DMS79 (cell line): ENCODE measurements around the gene NEURL4.
"Not testable (repeated sequence)": the region's sequence is repeated elsewhere in the genome, so short reads cannot be mapped to it uniquely, and the experiment has no call there.

ENCODE experiments used
- DNase-seq: peaks from one replicate; lab custom pipeline; 2025; lab: John Stamatoyannopoulos, UW

Gene NEURL4

DNA sequence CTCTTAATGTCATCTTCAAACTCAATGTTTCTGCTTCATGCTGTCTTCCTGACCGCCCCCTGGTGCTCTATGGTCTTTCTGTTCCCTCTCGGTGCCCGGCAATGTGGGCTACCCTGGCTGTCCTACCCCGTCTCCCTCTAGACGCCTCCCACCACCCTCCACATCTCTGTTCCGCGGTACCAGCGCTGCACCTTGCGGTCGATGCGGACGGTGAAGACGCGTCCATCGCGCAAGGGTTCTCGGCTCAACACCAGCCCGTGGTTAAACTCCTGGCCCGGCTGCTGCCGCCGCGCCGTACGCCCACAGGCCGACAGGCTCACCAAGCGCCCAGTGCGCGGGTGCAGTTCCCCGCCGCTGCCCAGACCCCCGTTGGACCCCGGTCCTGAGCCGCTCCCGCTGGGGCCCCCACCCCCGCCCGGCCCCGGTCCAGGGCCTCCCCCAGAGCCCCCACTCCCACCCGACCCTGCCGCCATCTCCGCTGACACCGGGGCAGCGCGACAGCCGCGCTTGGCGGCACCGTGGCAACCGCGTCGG, at the start of gene NEURL4:
Gene NEURL4, minus strand, starts transcription at position 496 of the 534 bp plus-strand sequence. Its CDS starts 23 bp downstream, at position 473.
- peak; percentile 7 for DNase-seq

DNA sequence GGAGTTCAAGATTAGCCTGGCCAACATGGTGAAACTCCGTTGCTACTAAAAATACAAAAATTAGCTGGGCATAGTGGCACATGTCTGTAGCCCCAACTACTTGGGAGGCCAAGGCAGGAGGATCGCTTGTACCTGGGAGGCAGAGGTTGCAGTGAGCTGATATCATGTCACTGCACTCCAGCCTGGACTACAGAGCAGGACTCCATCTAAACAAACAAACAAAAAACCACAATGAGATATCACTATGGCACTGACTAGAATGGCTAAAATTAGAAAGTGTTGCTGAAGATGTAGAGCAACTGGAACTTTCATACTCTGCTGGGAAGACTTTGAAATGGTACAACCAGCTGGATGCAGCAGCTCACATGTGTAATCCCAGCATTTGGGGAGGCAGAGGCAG, 45.2 kb upstream of the NEURL4 start:
- no peak for DNase-seq

DNA sequence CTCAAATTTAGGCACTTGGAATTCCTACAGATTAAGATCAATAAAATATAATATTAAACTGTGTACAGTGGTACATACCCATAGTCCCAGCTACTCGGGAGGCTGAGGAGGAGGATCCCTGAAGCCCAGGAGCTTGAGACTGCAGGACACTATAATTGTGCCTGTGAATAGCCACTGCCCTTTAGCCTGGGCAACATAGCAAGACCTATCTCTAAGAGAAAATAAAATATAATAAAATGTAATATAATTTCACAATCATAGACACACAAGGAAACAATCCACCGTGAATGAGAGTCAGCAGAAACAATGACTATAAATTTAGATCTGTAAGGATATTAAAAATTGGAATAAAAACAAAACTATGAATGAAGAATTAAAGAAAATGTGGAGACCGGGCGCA, 41.7 kb upstream of the NEURL4 start:
- DNase-seq = no peak

DNA sequence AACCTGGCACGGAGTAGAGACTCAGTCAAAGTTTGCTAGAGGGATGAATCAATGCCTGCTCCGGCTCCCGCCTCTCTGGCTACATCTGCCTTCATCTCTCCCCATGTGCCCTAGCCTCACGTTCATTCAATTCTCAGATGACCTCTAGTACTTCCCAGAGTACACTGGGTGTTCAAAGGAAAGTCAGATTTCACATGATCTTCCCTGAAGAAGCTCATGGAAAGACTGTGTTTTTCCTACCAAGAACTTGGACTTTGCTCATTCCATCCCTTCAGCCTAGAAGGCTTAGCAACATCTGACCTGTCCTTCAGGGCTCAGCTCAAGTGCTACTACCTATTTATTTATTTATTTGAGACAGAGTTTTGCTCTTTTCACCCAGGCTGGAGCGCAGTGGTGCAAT, 40.7 kb upstream of the NEURL4 start:
- DNase-seq = no peak

DNA sequence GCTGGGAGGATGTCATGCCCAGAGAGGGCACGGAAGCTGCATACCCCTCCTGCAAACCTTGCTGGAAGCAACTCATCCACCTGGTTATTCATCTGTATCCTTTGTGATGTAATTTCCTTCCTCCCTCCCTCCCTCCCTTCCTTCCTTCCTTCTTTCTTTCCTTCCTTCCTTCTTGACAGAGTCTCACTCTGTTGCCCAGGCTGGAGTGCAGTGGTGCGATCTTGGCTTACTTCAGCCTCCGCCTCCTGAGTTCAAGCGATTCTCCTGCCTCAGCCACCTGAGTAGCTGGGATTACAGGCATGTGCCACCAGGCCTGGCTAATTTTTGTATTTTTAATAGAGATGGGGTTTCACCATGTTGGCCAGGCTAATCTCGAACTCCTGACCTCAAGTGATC, 39.5 kb upstream of the NEURL4 start:
- not testable (repeated sequence) for DNase-seq

DNA sequence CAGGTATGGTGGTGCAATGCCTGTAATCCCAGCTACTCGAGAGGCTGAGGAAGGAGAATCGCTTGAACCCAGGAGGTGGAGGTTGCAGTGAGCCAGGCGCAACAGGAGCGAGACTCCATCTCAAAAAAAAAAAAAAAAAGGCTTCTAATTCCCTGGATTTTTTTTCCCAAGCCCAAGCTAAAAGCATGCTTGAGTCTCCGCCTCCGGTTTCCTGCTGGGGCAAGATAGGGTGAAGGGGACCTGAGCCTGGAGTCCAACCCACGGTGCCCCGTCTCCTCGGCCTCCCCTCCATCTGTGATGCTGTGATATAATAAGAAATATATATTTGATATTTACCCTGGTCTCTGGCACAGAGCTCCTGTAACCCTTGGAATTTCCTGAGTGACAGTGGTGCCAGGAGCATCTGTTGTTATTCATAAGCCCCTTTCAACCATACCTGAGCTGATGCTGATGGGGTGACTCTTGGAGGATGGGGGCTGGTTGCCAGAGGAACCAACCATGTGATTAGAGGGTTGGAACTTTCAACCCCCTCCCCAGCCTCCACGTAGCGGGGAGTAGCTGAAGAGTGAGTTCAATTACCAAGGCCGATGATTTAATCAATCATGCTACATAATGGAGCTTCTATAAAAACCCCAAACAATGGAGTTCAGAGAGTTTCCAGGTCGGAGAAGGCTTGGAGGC, 38.9 kb upstream of the NEURL4 start:
- DNase-seq = no peak

DNA sequence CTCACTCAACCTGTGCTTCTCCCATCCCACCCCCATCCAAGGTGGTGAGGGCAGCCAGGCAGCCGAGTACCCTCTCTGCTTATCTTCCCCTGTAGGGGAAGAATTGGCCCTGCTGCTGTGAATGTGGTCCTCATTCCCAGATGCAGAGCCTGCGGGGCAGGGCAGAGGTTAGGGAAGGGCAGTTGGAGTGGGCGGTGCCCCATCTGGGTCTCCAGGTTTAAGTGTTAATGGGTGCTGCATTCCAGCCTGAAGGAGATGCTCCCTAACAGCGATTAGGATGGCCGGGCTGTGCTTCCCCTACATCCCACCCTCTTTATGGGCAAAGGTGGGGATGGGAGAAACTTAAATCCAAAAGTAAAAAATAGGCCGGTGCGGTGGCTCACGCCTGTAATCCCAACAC, 37.9 kb upstream of the NEURL4 start:
- DNase-seq = no peak

DNA sequence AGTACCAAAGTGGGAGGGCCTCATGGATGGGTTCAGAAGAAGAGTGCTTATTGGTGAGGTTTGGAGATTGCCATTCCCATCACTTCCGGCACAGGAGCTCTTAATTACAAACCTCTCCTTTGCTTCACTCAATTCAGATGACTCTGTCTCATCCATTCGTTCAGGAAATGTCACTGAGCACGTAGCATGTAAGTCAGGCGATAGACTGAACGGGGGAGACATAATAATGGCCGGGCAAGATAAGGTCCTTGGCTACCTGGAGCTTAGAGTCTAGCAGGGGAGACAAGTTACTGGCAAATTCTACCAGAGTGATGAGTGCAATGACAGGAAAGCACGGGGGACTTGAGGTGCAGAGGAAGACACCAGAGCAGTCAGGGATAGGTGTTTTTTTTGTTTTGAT, 36.8 kb upstream of the NEURL4 start:
- not testable (repeated sequence) for DNase-seq

DNA sequence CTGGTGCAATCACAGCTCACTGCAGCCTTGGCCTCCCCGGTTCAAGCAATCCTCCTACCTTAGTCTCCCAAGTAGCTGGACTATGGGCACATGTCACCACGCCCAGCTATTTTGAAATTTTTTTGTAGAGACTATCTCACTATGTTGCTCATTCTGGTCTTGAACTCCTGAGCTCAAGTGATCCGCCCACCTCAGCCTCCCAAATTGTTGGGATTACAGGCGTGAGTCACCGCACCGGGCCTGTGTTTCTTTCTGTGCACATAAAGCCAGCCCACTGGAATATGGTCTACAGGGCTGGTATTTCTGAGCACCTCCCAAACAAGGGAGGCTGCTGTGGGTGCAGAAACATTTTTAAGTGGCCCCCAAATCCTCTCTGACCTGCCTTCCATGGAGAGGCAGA, 34.2 kb upstream of the NEURL4 start:
- no peak for DNase-seq

DNA sequence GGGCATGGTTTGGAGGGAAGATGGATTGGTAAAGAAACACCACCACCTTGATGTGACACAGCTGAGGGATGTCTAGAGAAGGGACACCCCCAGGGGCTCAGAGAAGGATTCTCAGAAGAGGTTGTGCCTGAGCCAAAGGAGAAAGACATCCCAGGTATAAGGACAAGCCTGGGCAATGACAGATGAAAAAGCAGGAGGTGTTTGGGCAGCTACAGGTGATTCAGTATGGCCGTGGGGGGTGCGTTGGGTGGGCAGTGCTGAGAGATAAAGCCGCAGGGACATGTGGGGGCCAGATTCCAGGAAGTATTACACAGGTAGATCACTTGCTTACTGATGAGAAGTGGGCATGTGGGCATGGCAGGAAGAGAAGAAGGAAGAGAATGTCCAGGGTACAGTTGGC, 32.8 kb upstream of the NEURL4 start:
- DNase-seq = no peak

DNA sequence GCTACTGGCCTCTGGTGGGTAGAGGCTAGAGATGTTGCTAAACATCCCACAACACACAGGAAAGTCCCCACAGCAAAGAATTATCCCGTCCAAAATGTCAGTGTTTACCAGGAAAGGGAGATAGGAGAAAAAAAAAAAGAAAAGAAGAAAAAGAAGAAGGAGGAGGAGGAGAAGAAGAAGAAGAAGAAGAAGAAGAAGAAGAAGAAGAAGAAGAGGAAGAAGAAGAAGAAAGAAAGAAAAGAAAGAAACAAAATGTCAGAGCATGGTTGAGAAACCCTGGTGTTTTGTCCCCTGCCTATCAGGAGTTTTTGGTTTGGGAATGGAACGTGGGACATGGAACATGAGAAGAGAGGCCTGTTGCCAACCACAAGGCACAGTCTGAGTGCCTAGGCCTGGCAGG, 28.2 kb upstream of the NEURL4 start:
- no peak for DNase-seq

DNA sequence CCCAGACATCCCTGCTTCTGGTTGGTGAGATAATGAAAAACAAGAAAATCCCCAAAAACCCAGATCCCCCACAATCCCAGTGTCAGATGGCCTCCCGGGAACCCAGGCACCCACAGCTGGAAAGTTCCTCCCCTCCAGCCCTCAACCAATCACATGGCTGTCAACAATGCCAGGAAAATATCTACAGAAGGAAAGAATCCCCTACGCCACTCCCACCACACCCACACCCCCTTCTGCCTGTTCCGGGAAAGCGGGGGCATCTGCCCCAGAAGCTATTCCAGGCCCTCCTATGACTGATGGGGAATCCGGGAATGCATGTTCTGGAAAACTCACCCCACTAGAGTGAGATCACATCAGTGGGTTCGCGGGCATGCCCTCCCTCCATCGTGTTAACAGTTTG, 27.6 kb upstream of the NEURL4 start:
- no peak for DNase-seq

DNA sequence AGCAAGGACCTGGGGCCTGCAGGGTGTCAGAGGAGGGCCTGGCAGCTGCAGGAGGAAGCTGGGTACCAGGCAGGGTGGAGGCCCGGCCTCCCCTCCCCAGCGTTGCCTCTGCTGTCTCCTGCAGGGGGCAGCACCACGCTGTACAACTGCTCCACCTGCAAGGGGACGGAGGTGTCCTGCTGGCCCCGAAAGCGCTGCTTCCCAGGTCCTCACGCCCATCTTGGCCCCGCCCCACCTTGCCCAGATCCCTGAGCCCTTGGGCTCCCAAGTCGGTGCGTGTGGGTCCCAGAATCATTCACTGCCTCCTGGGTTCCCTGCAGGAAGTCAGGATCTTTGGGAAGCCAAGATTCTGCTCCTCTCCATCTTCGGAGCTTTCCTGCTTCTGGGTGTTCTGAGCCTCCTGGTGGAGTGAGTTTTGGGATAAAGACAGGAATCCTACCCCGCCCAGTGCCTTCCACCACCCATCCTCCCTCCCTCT, 27.0 kb upstream of the NEURL4 start:
- DNase-seq = peak; percentile 73

DNA sequence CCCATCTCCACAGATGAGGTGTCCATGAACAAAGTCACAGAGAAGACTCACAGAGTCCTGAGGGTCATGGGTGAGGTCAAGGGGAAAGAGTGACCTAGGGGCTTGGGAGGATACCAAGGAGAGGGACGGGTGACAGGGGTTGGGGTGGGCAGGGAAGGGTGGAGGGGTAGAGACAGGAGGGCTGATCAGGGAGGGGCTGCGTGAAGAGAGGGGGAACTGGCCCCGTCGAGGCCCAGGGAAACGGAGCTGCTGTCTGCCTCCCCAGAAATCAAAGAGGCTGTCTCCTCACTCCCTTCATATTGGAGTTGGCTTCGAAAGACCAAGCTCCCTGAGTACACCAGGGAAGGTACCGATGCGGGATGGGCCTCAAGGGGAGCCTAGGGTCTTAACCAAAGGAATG, 26.4 kb upstream of the NEURL4 start:
- DNase-seq = no peak

DNA sequence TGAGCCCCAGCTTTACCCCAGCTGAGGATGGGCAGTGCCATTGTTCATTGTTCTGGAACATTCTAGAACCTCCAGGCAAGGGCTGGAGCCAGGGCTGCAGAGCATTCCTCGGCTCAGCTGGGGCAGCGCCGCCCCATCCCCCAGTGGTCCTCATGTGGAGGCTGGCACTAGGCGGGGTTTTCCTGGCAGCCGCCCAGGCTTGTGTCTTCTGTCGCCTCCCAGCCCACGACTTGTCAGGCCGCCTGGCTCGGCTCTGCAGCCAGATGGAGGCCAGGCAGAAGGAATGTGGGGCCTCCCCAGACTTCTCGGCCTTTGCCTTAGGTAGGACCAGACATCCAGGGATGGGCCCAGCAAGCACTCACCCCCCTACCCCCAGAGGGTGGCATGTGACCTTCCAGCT, 25.9 kb upstream of the NEURL4 start, which contains the start of gene TMEM95:
Gene TMEM95, plus strand, starts transcription at position 104 of the 400 bp plus-strand sequence. Its CDS starts 49 bp downstream, at position 153.
- DNase-seq = no peak

DNA sequence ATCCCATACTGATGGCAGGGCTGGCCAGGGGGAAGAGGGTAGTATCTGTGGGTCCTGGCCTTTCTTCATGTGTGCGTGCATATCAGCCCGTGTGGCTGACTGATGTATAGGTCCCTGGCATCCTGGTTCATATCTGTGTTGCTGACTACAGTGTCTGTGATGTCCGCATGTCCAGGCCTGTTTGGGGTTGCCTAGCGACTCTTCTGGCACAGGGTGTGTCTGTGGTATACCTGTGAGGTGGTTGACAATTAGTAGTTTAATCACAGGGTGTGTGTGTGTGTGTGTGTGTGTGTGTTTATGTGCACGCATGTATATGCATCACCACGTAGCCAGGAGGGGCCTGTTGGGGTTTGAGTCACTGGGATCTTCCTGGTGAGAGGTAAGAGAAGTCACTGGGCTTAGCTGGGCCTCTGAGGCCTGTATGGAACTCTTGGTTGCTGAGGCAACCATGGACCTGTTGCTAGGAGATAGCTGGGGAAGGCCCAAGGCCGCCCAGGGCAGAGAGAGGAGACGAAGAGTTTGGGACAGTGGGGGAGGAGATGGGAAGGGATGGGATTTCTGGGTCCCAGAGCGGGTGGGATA, 25.2 kb upstream of the NEURL4 start:
- no peak for DNase-seq

DNA sequence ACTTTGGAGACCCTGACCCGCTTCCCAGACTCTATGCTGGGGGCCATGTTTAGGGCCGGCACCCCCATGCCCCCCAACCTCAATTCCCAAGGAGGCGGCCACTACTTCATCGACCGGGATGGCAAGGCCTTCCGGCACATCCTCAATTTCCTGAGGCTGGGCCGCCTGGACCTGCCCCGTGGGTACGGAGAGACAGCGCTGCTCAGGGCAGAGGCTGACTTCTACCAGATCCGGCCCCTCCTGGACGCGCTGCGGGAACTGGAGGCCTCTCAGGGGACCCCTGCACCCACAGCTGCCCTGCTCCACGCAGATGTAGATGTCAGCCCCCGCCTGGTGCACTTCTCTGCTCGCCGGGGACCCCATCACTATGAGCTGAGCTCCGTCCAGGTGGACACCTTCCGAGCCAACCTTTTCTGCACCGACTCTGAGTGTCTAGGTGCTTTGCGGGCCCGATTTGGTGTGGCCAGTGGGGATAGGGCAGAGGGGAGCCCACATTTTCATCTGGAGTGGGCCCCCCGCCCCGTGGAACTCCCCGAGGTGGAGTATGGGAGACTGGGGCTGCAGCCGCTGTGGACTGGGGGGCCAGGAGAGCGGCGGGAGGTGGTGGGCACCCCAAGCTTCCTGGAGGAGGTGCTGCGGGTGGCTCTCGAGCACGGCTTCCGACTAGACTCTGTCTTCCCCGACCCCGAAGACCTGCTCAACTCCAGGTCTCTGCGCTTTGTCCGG, 23.9 kb upstream of the NEURL4 start:
- DNase-seq = no peak

DNA sequence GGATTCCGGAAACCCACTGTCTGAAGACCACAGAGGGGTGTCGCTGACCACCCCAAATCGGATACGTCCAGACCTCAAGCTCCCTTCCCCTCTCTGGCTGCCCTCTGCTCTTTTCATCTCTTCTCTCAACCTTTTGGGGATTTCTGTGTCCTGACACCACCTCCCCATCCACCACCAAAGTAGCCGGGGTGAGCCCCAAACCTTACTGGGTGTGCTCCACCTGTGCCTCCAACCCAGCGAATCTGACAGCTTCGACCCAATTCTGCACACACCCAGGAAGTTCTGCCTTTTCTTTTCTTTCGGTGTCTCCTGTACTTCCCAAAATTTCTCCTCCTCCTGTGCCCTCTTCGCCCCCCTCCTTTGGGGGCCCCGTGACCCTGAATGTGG, 23.4 kb upstream of the NEURL4 start:
- no peak for DNase-seq

DNA sequence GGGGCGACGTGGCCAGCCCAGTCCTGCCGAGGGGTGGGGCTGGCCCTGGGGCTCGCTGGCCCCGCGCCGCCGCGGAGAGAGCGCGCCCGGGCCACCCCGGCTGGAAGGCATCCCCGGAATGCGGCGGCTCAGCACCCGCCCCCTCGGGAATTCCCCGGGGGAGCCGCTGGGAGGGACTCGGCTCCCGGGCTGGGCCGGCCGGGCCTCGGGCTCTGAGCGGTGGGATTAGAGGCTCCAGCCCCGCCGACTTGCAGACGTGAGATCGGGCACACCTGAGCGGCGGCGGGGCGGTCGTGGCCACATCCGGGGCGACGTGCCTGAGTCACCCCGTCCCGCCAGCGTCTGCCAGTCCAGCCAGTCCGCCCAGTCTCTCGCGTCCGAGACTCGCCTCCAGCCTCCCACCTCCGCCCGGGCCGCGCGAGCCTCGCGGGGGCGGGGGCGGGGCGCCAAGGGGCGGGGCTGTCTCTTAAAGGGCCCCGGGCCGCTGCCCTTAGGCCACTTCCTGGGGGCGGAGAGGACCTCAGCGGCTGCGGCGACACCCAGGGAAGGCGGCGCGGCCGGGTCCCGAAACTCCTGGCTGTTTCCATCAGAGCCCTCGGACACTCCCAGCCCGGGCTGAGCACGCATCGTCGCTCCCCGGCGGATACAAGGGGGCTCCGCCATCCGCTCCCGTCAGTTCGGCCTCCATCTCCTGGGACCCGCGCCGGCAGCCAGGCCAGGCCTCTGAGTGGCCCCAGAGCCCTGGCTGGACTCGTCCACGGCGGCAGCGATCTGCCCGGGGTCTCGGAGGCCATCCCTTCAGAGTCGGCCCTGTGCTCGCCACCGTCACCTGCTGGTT, 22.7 kb upstream of the NEURL4 start, which contains the start of gene KCTD11:
Gene KCTD11, plus strand, starts transcription at position 498 of the 838 bp plus-strand sequence.
- no peak for DNase-seq

DNA sequence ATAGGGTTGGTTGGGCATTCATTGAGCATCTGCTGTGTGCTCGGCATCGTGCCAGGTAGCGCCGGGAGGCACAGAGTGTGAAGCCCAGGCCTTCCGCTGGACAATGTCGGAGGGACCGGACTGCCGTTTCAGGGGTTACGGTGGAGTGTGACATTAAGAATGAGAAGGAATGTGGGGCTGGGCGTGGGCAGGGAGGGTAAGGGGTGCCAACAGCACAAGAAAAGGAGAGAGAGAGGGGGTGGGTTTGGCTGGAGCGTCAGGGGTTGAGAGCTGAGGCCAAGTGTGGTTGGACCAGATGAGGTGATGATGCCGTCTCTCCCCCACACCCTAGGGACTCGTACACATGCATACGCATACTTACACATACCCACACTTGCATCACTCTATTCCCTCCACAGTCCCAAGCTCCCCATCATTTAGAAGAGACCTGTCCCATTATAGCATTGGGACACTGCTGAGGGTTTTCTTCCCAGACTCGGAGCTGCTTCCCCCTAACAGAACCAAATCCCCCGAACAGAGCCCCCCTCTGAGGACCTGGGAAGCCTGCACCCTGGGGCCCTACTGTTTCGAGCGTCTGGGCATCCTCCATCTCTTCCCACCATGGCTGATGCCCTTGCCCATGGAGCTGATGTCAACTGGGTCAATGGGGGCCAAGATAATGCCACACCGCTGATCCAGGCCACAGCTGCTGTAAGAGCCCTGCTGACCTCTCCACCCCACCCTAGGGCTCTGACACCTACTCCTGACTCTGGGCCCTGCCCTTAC, 19.5 kb upstream of the NEURL4 start:
- DNase-seq = no peak
